ENCODE measurements around the gene DYNLL2.

GRCh38 chr17:58040386-58040785, 42.8 kb upstream of the DYNLL2 start:
- no peak for TF ChIP-seq CTCF (IDR thresholded peaks at IDR 0.05)
- TF ChIP-seq POLR2AphosphoS5 (IDR thresholded peaks at IDR 0.05) = no peak
- TF ChIP-seq EP300 (IDR thresholded peaks at IDR 0.05) = no peak
- TF ChIP-seq POLR2A (IDR thresholded peaks at IDR 0.05) = no peak
